NCI-H2196 treated with DMSO at 0.1 percent for 48 hours (cell line): Measurements from ENCODE around the gene CCNQ.

Experiments
- DNase-seq: peaks from one replicate; lab custom pipeline; 2025; ENCODE audit not compliant: unreplicated experiment; lab: John Stamatoyannopoulos, UW

CCNQ gene

GRCh38 chrX:153598541-153599191, at the start of gene CCNQ:
Gene CCNQ (minus strand): TSS chrX:153599139. CDS start chrX:153599073, 66 bp downstream.
- no peak for DNase-seq

- DNase-seq, result no peak
Observed at GRCh38 chrX:153647461-153648357, 48.8 kb upstream of the CCNQ start.

GRCh38 chrX:153646620-153647373, 47.9 kb upstream of the CCNQ start, which contains the start of gene DUSP9:
Gene DUSP9 (plus strand): TSS chrX:153647203. CDS start chrX:153647954, 751 bp downstream.
- no peak for DNase-seq

- DNase-seq, result no peak
Observed at GRCh38 chrX:153645921-153646488, 47.1 kb upstream of the CCNQ start.

GRCh38 chrX:153645151-153645550, 46.2 kb upstream of the CCNQ start:
- no peak for DNase-seq

- no peak for DNase-seq
Observed at GRCh38 chrX:153644356-153645125, 45.6 kb upstream of the CCNQ start.

- no peak for DNase-seq
Observed at GRCh38 chrX:153643431-153644351, 44.8 kb upstream of the CCNQ start.

- no peak for DNase-seq
Observed at GRCh38 chrX:153642655-153643430, 43.9 kb upstream of the CCNQ start.

- DNase-seq, result no peak
Observed at GRCh38 chrX:153642051-153642654, 43.2 kb upstream of the CCNQ start.

GRCh38 chrX:153641627-153642026, 42.7 kb upstream of the CCNQ start:
- no peak for DNase-seq

- no peak for DNase-seq
Observed at GRCh38 chrX:153640736-153641575, 42.0 kb upstream of the CCNQ start.

GRCh38 chrX:153640045-153640686, 41.2 kb upstream of the CCNQ start:
- DNase-seq, result no peak

GRCh38 chrX:153639177-153640044, 40.5 kb upstream of the CCNQ start:
- no peak for DNase-seq

- DNase-seq, result no peak
Observed at GRCh38 chrX:153638436-153639176, 39.7 kb upstream of the CCNQ start.

GRCh38 chrX:153638041-153638371, 39.1 kb upstream of the CCNQ start:
- no peak for DNase-seq
